ENCODE results near the gene RPS10. TPM values are rescaled to one million over a fixed set of nuclear protein-coding genes. Genes with fewer than 3 reads are reported as not detected.
"Not testable (repeated sequence)": the region's sequence is repeated elsewhere in the genome, so short reads cannot be mapped to it uniquely, and the experiment has no call there.

Gene RPS10
- polyA plus RNA-seq, 3 donors: 1,323 to 1,516 (median 1,388) TPM

GRCh38 chr6:34384321-34385153 is 41.3 kb downstream of the RPS10 start:
- no peak for DNase-seq

GRCh38 chr6:34383656-34384320 is 42.1 kb downstream of the RPS10 start:
- no peak for DNase-seq

- peak; percentile 82 for DNase-seq
Observed at GRCh38 chr6:34383161-34383631, 42.7 kb downstream of the RPS10 start.

GRCh38 chr6:34381081-34381480 is 44.8 kb downstream of the RPS10 start:
- DNase-seq: no peak

GRCh38 chr6:34378470-34378869 is 47.4 kb downstream of the RPS10 start:
- DNase-seq: no peak

GRCh38 chr6:34377984-34378383 is 47.9 kb downstream of the RPS10 start:
- no peak for DNase-seq

GRCh38 chr6:34377571-34377970 is 48.3 kb downstream of the RPS10 start:
- DNase-seq: not testable (repeated sequence)

GRCh38 chr6:34375833-34376232 is 50.0 kb downstream of the RPS10 start:
- DNase-seq: no peak

- DNase-seq: no peak
Observed at GRCh38 chr6:34374508-34374907, 51.4 kb downstream of the RPS10 start.

GRCh38 chr6:34374069-34374468 is 51.8 kb downstream of the RPS10 start:
- DNase-seq: no peak

- no peak for DNase-seq
Observed at GRCh38 chr6:34373511-34373910, 52.4 kb downstream of the RPS10 start.

GRCh38 chr6:34371865-34372264 is 54.0 kb downstream of the RPS10 start:
- not testable (repeated sequence) for DNase-seq

GRCh38 chr6:34370361-34370760 is 55.5 kb downstream of the RPS10 start:
- no peak for DNase-seq

- no peak for DNase-seq
Observed at GRCh38 chr6:34369385-34369784, 56.5 kb downstream of the RPS10 start.

Other genes starting within 250 kb of the RPS10 start
- 100 to 1,000 TPM; 130 to 168 (median 164) TPM for gene HMGA1, start 189.2 kb downstream of the RPS10 start, polyA plus RNA-seq (ENCODE audit: insufficient read length in 3 of 3)
- gene SMIM29, start 177.1 kb downstream of the RPS10 start, polyA plus RNA-seq (ENCODE audit: insufficient read length in 3 of 3): 10 to 100 TPM; 11.9 to 16.1 (median 14.5) TPM
- gene NUDT3, start 33.4 kb downstream of the RPS10 start, polyA plus RNA-seq (ENCODE audit: insufficient read length in 3 of 3): 10 to 100 TPM; 18.7 to 22.1 (median 19.1) TPM
- under 1 TPM; 0.80 to 0.96 (median 0.84) TPM for gene PACSIN1, start 40.0 kb upstream of the RPS10 start, polyA plus RNA-seq (ENCODE audit: insufficient read length in 3 of 3)
- under 1 TPM in 2 of 3 donors, not detected in 1; 0.09 to 0.23 TPM for gene SPDEF, start 130.3 kb upstream of the RPS10 start, polyA plus RNA-seq (ENCODE audit: insufficient read length in 3 of 3)